ENCODE data around the gene NTN1. TPM values are rescaled to one million over a fixed set of nuclear protein-coding genes. Genes with fewer than 3 reads are reported as not detected.
"Not testable (repeated sequence)": the region's sequence is repeated elsewhere in the genome, so short reads cannot be mapped to it uniquely, and the experiment has no call there.

NTN1 gene
- total RNA-seq, 1 donor from 2014 or later: 2.5 TPM

GRCh38 chr17:9098242-9098825, 77.0 kb downstream of the NTN1 start:
- Mint-ChIP-seq H3K4me1 (no peaks in the 10 kb centered on the region), H3K27ac (no peak overlapping the region), H3K36me3 (no peaks in the 10 kb centered on the region), H3K4me3 (no peak overlapping the region), H3K27me3 (ENCODE audit: low read depth) (peaks cover 28% of the 10 kb centered on the region), H3K9me3 (peaks cover 11% of the 10 kb centered on the region)
- TF ChIP-seq CTCF (IDR thresholded peaks at IDR 0.05; ENCODE audit: unreplicated experiment): no peak
- DNase-seq (ENCODE audit: low spot score in 2 of 2, unreplicated experiment in 2 of 2): no peak

GRCh38 chr17:9101356-9101755, 80.0 kb downstream of the NTN1 start:
- TF ChIP-seq CTCF (IDR thresholded peaks at IDR 0.05; ENCODE audit: unreplicated experiment): no peak
- no peaks in the 10 kb centered on the region for H3K36me3 Mint-ChIP-seq
- peaks cover 11% of the 10 kb centered on the region for H3K9me3 Mint-ChIP-seq
- H3K27ac Mint-ChIP-seq: no peak overlapping the region
- no peak for DNase-seq (ENCODE audit: low spot score in 2 of 2, unreplicated experiment in 2 of 2)
- peaks cover 9% of the 10 kb centered on the region for H3K4me1 Mint-ChIP-seq
- H3K27me3 Mint-ChIP-seq (ENCODE audit: low read depth): peaks cover 23% of the 10 kb centered on the region
- no peak overlapping the region for H3K4me3 Mint-ChIP-seq

GRCh38 chr17:9103193-9103592, 81.9 kb downstream of the NTN1 start:
- not testable (repeated sequence) for H3K9me3 Mint-ChIP-seq; H3K27ac Mint-ChIP-seq; H3K36me3 Mint-ChIP-seq; H3K4me3 Mint-ChIP-seq; DNase-seq (ENCODE audit: low spot score in 2 of 2, unreplicated experiment in 2 of 2)
- Mint-ChIP-seq H3K4me1 (peaks cover 13% of the 10 kb centered on the region), H3K27me3 (ENCODE audit: low read depth) (peaks cover 12% of the 10 kb centered on the region)

- DNase-seq (ENCODE audit: low spot score in 2 of 2, unreplicated experiment in 2 of 2): no peak
- H3K4me1 Mint-ChIP-seq: peaks cover 13% of the 10 kb centered on the region
- H3K4me3 Mint-ChIP-seq: no peak overlapping the region
- no peaks in the 10 kb centered on the region for H3K36me3 Mint-ChIP-seq
- H3K27me3 Mint-ChIP-seq (ENCODE audit: low read depth): peaks cover 6% of the 10 kb centered on the region
- no peak overlapping the region for H3K27ac Mint-ChIP-seq
- TF ChIP-seq CTCF (IDR thresholded peaks at IDR 0.05; ENCODE audit: unreplicated experiment): no peak
- peaks cover 5% of the 10 kb centered on the region for H3K9me3 Mint-ChIP-seq
Observed at GRCh38 chr17:9104370-9105041, 83.2 kb downstream of the NTN1 start.

GRCh38 chr17:9105068-9105868, 84.0 kb downstream of the NTN1 start:
- DNase-seq (ENCODE audit: low spot score in 2 of 2, unreplicated experiment in 2 of 2): no peak
- no peak overlapping the region for H3K27ac Mint-ChIP-seq
- no peak for TF ChIP-seq CTCF (IDR thresholded peaks at IDR 0.05; ENCODE audit: unreplicated experiment)
- peaks cover 6% of the 10 kb centered on the region for H3K27me3 Mint-ChIP-seq (ENCODE audit: low read depth)
- peaks cover 13% of the 10 kb centered on the region for H3K4me1 Mint-ChIP-seq
- H3K4me3 Mint-ChIP-seq: no peak overlapping the region
- peaks cover 5% of the 10 kb centered on the region for H3K9me3 Mint-ChIP-seq
- no peaks in the 10 kb centered on the region for H3K36me3 Mint-ChIP-seq

- not testable (repeated sequence) for H3K4me3 Mint-ChIP-seq; H3K27ac Mint-ChIP-seq; H3K9me3 Mint-ChIP-seq; DNase-seq (ENCODE audit: low spot score in 2 of 2, unreplicated experiment in 2 of 2); H3K36me3 Mint-ChIP-seq
- H3K4me1 Mint-ChIP-seq: peaks cover 13% of the 10 kb centered on the region
- H3K27me3 Mint-ChIP-seq (ENCODE audit: low read depth): peaks cover 12% of the 10 kb centered on the region
Observed at GRCh38 chr17:9106278-9106677, 85.0 kb downstream of the NTN1 start.
